ENCODE results near the gene TNIP1.

- TF ChIP-seq, protein P1, sequence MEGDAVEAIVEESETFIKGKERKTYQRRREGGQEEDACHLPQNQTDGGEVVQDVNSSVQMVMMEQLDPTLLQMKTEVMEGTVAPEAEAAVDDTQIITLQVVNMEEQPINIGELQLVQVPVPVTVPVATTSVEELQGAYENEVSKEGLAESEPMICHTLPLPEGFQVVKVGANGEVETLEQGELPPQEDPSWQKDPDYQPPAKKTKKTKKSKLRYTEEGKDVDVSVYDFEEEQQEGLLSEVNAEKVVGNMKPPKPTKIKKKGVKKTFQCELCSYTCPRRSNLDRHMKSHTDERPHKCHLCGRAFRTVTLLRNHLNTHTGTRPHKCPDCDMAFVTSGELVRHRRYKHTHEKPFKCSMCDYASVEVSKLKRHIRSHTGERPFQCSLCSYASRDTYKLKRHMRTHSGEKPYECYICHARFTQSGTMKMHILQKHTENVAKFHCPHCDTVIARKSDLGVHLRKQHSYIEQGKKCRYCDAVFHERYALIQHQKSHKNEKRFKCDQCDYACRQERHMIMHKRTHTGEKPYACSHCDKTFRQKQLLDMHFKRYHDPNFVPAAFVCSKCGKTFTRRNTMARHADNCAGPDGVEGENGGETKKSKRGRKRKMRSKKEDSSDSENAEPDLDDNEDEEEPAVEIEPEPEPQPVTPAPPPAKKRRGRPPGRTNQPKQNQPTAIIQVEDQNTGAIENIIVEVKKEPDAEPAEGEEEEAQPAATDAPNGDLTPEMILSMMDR (IDR thresholded peaks at IDR 0.05), result no peak
- no peak for TF ChIP-seq ZC3H11A (IDR thresholded peaks at IDR 0.05)
- no peak for TF ChIP-seq ZFP36 (IDR thresholded peaks at IDR 0.05; ENCODE audit: borderline replicate concordance, partially characterized antibody)
- no peak for TF ChIP-seq HDAC2 (IDR thresholded peaks at IDR 0.05)
- no peak for TF ChIP-seq EHF (CRISPR knock-in tag; IDR thresholded peaks at IDR 0.05)
- no peak for TF ChIP-seq MAX (IDR thresholded peaks at IDR 0.05)
- no peak for TF ChIP-seq MYC (IDR thresholded peaks at IDR 0.05; ENCODE audit: borderline replicate concordance, low read length)
- no peak for TF ChIP-seq CHD2 (IDR thresholded peaks at IDR 0.05; ENCODE audit: low read length, partially characterized antibody)
- no peak for TF ChIP-seq KDM1A (IDR thresholded peaks at IDR 0.05; ENCODE audit: low read depth)
- TF ChIP-seq, protein P2, sequence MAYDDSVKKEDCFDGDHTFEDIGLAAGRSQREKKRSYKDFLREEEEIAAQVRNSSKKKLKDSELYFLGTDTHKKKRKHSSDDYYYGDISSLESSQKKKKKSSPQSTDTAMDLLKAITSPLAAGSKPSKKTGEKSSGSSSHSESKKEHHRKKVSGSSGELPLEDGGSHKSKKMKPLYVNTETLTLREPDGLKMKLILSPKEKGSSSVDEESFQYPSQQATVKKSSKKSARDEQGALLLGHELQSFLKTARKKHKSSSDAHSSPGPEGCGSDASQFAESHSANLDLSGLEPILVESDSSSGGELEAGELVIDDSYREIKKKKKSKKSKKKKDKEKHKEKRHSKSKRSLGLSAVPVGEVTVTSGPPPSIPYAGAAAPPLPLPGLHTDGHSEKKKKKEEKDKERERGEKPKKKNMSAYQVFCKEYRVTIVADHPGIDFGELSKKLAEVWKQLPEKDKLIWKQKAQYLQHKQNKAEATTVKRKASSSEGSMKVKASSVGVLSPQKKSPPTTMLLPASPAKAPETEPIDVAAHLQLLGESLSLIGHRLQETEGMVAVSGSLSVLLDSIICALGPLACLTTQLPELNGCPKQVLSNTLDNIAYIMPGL (CRISPR knock-in tag; IDR thresholded peaks at IDR 0.05; ENCODE audit: borderline replicate concordance), result no peak
- no peak for TF ChIP-seq JUNB (IDR thresholded peaks at IDR 0.05)
These were observed 15.2 kb upstream of the TNIP1 start for GRCh38 chr5:151096001-151096373.

All from A549 (cell line).